Loucy (cell line): ENCODE data around the gene ROBO2.

Experiments used
- CTCF ChIP-seq: fragments of 200-600 bp; sonication (generic); conservative IDR thresholded peaks from 2 replicates; pipeline ENCODE4 v1.5.1; 2014; ENCODE audit warnings: mild to moderate bottlenecking, antibody characterized with exemption, low read length
- EZH2phosphoT487 ChIP-seq: fragments of 200-600 bp; IDR thresholded peaks from 2 replicates; pipeline ENCODE4 v1.6.1; 2018; ENCODE audit warnings: antibody characterized with exemption, mild to moderate bottlenecking, moderate library complexity, borderline replicate concordance

- TF ChIP-seq CTCF = no peak
- no peak for TF ChIP-seq EZH2phosphoT487
Observed at GRCh38 chr3:77066829-77067228, 26.9 kb downstream of the ROBO2 start.
